Lower lobe of right lung (tissue), 2 donors: ENCODE data around the gene NBPF3. TPM values are rescaled to one million over a fixed set of nuclear protein-coding genes. Genes with fewer than 3 reads are reported as not detected.
"Not testable (repeated sequence)": the region's sequence is repeated elsewhere in the genome, so short reads cannot be mapped to it uniquely, and the experiment has no call there.

Experiments
- ATAC-seq, 2 donors: fragments of 200-7000 bp; cut with Tn5 transposase; one replicate each; pipeline ENCODE4 v1.9.1; 2020 to 2022; ENCODE audit warnings: mild to moderate bottlenecking in 2 of 2, moderate library complexity in 2 of 2
- DNase-seq: peaks from one replicate; pipeline ENCODE4 v3.0.0-alpha.2; 2020
- H3K27ac ChIP-seq: fragments of 200-600 bp; one replicate; pipeline ENCODE4 v1.8.0; 2022
- H3K27me3 ChIP-seq: fragments of 200-600 bp; one replicate; pipeline ENCODE4 v1.8.0; 2022; ENCODE audit warnings: low read depth
- H3K36me3 ChIP-seq: fragments of 200-600 bp; one replicate; pipeline ENCODE4 v1.8.0; 2022; ENCODE audit warnings: mild to moderate bottlenecking
- H3K4me1 ChIP-seq: fragments of 200-600 bp; one replicate; pipeline ENCODE4 v1.8.0; 2022
- H3K4me3 ChIP-seq: fragments of 200-600 bp; one replicate; pipeline ENCODE4 v1.8.0; 2022; ENCODE audit warnings: mild to moderate bottlenecking
- H3K9me3 ChIP-seq: fragments of 200-600 bp; one replicate; pipeline ENCODE4 v1.8.0; 2022
- CTCF ChIP-seq: fragments of 200-600 bp; IDR thresholded peaks from one replicate; pipeline ENCODE4 v1.8.0; 2022; ENCODE audit warnings: antibody characterized with exemption, mild to moderate bottlenecking
- intact Hi-C: fragments of 100-400 bp; cut with DNase I; formaldehyde crosslinking; loops from one replicate; pipeline ENCODE4 v1.11.0; 2022
- total RNA-seq: library from RNA; stranded (reverse); fragmentation: NEBNext Ultra II Directional; extraction: Animal tissue kit (Norgen Biotek cat#: 25700); gene quantifications from one replicate; pipeline ENCODE4 v1.2.1, GENCODE V29; 2021
- donor health status: DM: no; HTN: yes; CAD: no; lungs with severe emphysema.

The NBPF3 gene
- total RNA-seq, 1 donor from 2014 or later: 9.5 TPM

GRCh38 chr1:21434394-21434793 lies 5.5 kb upstream of the NBPF3 start:
- no peak overlapping the region for H3K27ac ChIP-seq
- H3K9me3 ChIP-seq: no peaks in the 10 kb centered on the region
- H3K4me1 ChIP-seq: no peaks in the 10 kb centered on the region
- peaks cover 13% of the 10 kb centered on the region for H3K27me3 ChIP-seq
- ATAC-seq: no peak
- H3K36me3 ChIP-seq: no peaks in the 10 kb centered on the region
- no peak overlapping the region for H3K4me3 ChIP-seq
- TF ChIP-seq CTCF: no peak
- no peak for DNase-seq
- intact Hi-C loops: no loop called here

DNA sequence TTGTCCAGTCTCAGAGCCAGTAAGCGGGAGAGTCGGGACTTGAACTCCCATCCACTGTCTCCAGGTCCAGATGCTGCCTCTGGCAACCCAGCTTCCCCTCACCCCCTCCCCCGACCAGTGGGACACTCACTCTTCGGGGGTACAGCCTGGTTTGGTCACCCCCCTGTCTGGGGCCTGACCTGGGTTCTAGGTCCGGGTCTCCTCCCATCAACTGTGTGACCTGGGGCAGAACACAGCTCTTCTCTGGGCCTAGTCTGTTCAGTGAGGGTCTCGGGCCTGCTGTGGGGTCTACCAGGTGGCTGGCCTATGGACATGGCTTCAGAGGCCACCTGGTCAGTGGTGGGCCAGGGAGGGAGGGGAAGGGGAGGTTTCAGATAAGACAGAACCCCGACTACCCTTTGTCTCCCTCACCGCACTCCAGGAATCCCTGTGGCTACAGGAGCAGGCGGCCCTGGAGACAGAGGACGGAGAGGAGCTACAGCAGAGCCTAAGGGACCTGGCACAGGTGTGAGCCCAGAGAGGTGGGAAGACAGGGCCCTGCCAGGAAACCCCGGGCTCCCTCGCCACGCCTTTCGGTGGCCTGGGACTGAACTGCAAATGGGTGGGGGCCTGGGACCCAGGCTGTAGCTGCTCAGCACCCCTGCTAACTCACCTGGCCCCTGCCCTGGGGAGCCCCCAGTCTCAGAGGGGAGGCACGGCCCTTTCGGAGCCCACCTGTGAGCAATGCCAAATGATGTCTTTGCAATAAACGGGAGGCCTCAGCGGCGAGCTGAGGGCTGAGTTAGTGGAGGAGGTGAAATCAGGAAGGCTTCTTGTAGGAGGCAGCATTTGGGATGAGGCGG lies 4.1 kb upstream of the NBPF3 start:
- H3K4me1 ChIP-seq: peaks cover 4% of the 10 kb centered on the region
- ATAC-seq (no peak), DNase-seq (no peak)
- no peaks in the 10 kb centered on the region for H3K36me3 ChIP-seq
- no peak for TF ChIP-seq CTCF
- H3K4me3 ChIP-seq: peak overlapping the region; percentile 46
- no peaks in the 10 kb centered on the region for H3K9me3 ChIP-seq
- H3K27ac ChIP-seq: no peak overlapping the region
- intact Hi-C loops: no loop called here
- H3K27me3 ChIP-seq: peaks cover 13% of the 10 kb centered on the region

- DNase-seq (peak; percentile 48), ATAC-seq (peak; percentile 38 to 63)
- no peak for TF ChIP-seq CTCF
- H3K4me1 ChIP-seq: peaks cover 9% of the 10 kb centered on the region
- H3K9me3 ChIP-seq: no peaks in the 10 kb centered on the region
- intact Hi-C loops: no loop called here
- no peak overlapping the region for H3K27ac ChIP-seq
- peak overlapping the region; percentile 46 for H3K4me3 ChIP-seq
- H3K36me3 ChIP-seq: no peaks in the 10 kb centered on the region
- H3K27me3 ChIP-seq: peaks cover 13% of the 10 kb centered on the region
Observed at GRCh38 chr1:21436488-21437340, 3.2 kb upstream of the NBPF3 start.

DNA sequence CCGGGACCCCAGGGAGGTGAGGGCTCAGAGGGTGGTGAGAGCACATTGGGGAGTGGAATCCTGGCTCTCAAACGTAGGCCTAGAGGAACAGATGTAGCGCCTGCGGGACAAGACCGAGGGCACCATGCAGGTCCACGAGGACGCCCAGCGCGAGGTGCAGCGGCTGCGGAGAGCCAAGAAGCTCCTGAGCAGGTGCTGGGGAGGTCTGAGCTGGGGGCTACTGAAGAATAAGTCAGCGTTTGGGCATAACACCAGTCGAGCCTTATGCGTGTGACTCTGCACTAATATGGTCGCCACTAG lies 2.6 kb upstream of the NBPF3 start:
- DNase-seq (no peak), ATAC-seq (no peak)
- no peak for TF ChIP-seq CTCF
- H3K9me3 ChIP-seq: no peaks in the 10 kb centered on the region
- H3K27ac ChIP-seq: no peak overlapping the region
- H3K36me3 ChIP-seq: no peaks in the 10 kb centered on the region
- peak overlapping the region; percentile 46 for H3K4me3 ChIP-seq
- intact Hi-C loops: no loop called here
- peaks cover 9% of the 10 kb centered on the region for H3K4me1 ChIP-seq
- H3K27me3 ChIP-seq: peaks cover 13% of the 10 kb centered on the region

DNA sequence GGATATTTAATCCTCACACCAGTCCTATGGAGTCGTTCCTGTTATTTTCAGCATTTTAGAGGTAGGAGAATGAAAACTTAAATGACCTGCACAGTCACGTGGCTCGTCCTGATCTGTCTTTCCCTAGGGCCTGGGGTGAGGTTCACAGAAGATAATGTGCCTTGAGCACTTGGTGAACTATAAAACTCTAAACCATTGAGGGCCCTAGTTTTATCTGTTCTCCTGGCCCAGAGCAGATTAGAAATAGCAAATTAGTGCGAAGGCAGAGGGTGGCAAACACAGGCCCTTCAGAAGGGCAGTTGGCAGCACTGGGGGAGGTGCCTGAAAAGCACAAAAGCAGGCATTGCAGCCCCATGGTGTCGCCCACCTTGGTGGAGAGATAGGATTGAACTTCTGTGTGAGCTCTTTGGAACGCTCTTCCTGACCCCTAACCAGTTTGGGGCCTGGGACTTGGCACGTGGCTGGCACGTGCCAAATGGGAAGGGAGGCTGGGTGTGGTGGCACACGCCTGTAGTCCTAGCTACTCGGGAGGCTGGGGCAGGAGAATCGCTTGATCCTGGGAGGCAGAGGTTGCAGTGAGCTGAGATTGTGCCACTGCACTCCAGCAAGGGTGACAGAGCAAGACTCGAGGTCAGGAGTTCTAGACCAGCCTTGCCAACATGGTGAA lies 1.2 kb upstream of the NBPF3 start:
- H3K27ac ChIP-seq, DNase-seq, H3K9me3 ChIP-seq, intact Hi-C loops, H3K4me3 ChIP-seq, H3K36me3 ChIP-seq, H3K4me1 ChIP-seq, ATAC-seq: not testable (repeated sequence)
- peaks cover 13% of the 10 kb centered on the region for H3K27me3 ChIP-seq
